Cardiac muscle cell (in vitro differentiated cells and primary cell): Measurements from ENCODE around the gene MRPL16. TPM values are rescaled to one million over a fixed set of nuclear protein-coding genes. Genes with fewer than 3 reads are reported as not detected.
"Not testable (repeated sequence)": the region's sequence is repeated elsewhere in the genome, so short reads cannot be mapped to it uniquely, and the experiment has no call there.

Experiments used
- DNase-seq, 2 donors: peaks; one replicate each; pipeline versions ENCODE4 v3.0.0 to v3.0.0-alpha.2; 2010 to 2017; ENCODE audit warnings: low read depth in 1 of 2, low spot score in 1 of 2
- H3K27ac ChIP-seq: fragments of 200-600 bp; sonication (generic); 2 replicates; pipeline ENCODE4 v1.5.1; 2016
- H3K27me3 ChIP-seq: fragments of 200-600 bp; sonication (generic); 2 replicates; pipeline ENCODE4 v1.6.0; 2016; ENCODE audit warnings: control low read depth
- H3K36me3 ChIP-seq: fragments of 200-600 bp; sonication (generic); 2 replicates; pipeline ENCODE4 v1.5.1; 2016; ENCODE audit warnings: control low read depth
- H3K4me1 ChIP-seq: fragments of 200-600 bp; sonication (generic); 2 replicates; pipeline ENCODE4 v1.8.1; 2017; ENCODE audit warnings: low read depth, mild to moderate bottlenecking, mixed run types
- H3K4me3 ChIP-seq: fragments of 200-600 bp; sonication (generic); 2 replicates; pipeline ENCODE4 v1.5.1; 2016; ENCODE audit warnings: mild to moderate bottlenecking
- H3K9me3 ChIP-seq: fragments of 200-600 bp; sonication (generic); 2 replicates; pipeline ENCODE4 v1.5.1; 2017; ENCODE audit warnings: low read depth, mild to moderate bottlenecking, control low read depth
- CTCF ChIP-seq: IDR thresholded peaks from 2 replicates; pipeline ENCODE4 v1.5.1; 2012; ENCODE audit warnings: low read depth, mild to moderate bottlenecking, low read length
- polyA plus RNA-seq: library from polyadenylated mRNA; unstranded; fragments of >200 nt; fragmentation: Nextera tagmentation; extraction: Ambion mirVana; gene quantifications from 2 replicates; pipeline ENCODE4 v1.2.1, GENCODE V29; 2016
- total RNA-seq: library from RNA; depleted of rRNA; stranded (reverse); fragments of >200 nt; gene quantifications from 2 replicates; pipeline ENCODE4 v1.2.3, GENCODE V29; 2016

Gene MRPL16
- total and polyA plus RNA-seq, 2 experiments from 2014 or later, result 73.8 to 101 TPM

- Histone ChIP-seq H3K27ac (no peak overlapping the region), H3K9me3 (no peaks in the 10 kb centered on the region), H3K4me1 (peaks cover 2% of the 10 kb centered on the region), H3K36me3 (no peaks in the 10 kb centered on the region), H3K4me3 (no peak overlapping the region), H3K27me3 (no peaks in the 10 kb centered on the region)
- DNase-seq, result no peak
- TF ChIP-seq CTCF, result no peak
Observed at GRCh38 chr11:59841514-59841913, 30.9 kb upstream of the MRPL16 start.

- H3K36me3 ChIP-seq, result no peaks in the 10 kb centered on the region
- TF ChIP-seq CTCF, result no peak
- H3K9me3 ChIP-seq, result no peaks in the 10 kb centered on the region
- no peak for DNase-seq
- H3K4me1 ChIP-seq, result no peaks in the 10 kb centered on the region
- H3K4me3 ChIP-seq, result no peak overlapping the region
- H3K27me3 ChIP-seq, result no peaks in the 10 kb centered on the region
- no peak overlapping the region for H3K27ac ChIP-seq
Observed at GRCh38 chr11:59839615-59840014, 29.0 kb upstream of the MRPL16 start.

GRCh38 chr11:59833602-59834001, 23.0 kb upstream of the MRPL16 start:
- DNase-seq, result no peak
- H3K4me1 ChIP-seq, result no peaks in the 10 kb centered on the region
- no peak overlapping the region for H3K4me3 ChIP-seq
- no peaks in the 10 kb centered on the region for H3K36me3 ChIP-seq
- no peaks in the 10 kb centered on the region for H3K9me3 ChIP-seq
- no peaks in the 10 kb centered on the region for H3K27me3 ChIP-seq
- no peak overlapping the region for H3K27ac ChIP-seq
- no peak for TF ChIP-seq CTCF

GRCh38 chr11:59829358-59829757, 18.8 kb upstream of the MRPL16 start:
- no peaks in the 10 kb centered on the region for H3K4me1 ChIP-seq
- no peak overlapping the region for H3K27ac ChIP-seq
- H3K36me3 ChIP-seq, result no peaks in the 10 kb centered on the region
- H3K9me3 ChIP-seq, result no peaks in the 10 kb centered on the region
- DNase-seq, result no peak
- no peaks in the 10 kb centered on the region for H3K27me3 ChIP-seq
- no peak for TF ChIP-seq CTCF
- H3K4me3 ChIP-seq, result no peak overlapping the region

GRCh38 chr11:59822989-59823566, 12.5 kb upstream of the MRPL16 start:
- Histone ChIP-seq H3K9me3 (no peaks in the 10 kb centered on the region), H3K36me3 (no peaks in the 10 kb centered on the region), H3K4me3 (no peak overlapping the region), H3K27ac (no peak overlapping the region), H3K27me3 (no peaks in the 10 kb centered on the region), H3K4me1 (peaks cover 8% of the 10 kb centered on the region)
- DNase-seq, result peak; percentile 72 to 75
- peak; percentile 67 for TF ChIP-seq CTCF

GRCh38 chr11:59818572-59818971, 8.0 kb upstream of the MRPL16 start:
- Histone ChIP-seq H3K4me3 (no peak overlapping the region), H3K4me1 (peaks cover 8% of the 10 kb centered on the region), H3K27me3 (no peaks in the 10 kb centered on the region), H3K9me3 (no peaks in the 10 kb centered on the region), H3K27ac (peak overlapping the region; percentile 26), H3K36me3 (no peaks in the 10 kb centered on the region)
- no peak for TF ChIP-seq CTCF
- DNase-seq, result no peak

GRCh38 chr11:59816434-59816833, 5.9 kb upstream of the MRPL16 start:
- not testable (repeated sequence) for H3K9me3 ChIP-seq, H3K36me3 ChIP-seq, H3K27ac ChIP-seq, H3K4me3 ChIP-seq, H3K27me3 ChIP-seq, DNase-seq, H3K4me1 ChIP-seq
